Activated CD4-positive, CD25-positive, alpha-beta regulatory T cell treated with anti-CD3 and anti-CD28 coated beads, Interleukin-2, amount 50 U/mL, for 16 hours (primary cell): ENCODE data around the gene VOPP1.
"Not testable (repeated sequence)": the region's sequence is repeated elsewhere in the genome, so short reads cannot be mapped to it uniquely, and the experiment has no call there.

Source experiments
- DNase-seq: peaks from one replicate; pipeline ENCODE4 v3.0.0-alpha.2; 2020; ENCODE audit warnings: low read depth, low spot score

The VOPP1 gene

DNA sequence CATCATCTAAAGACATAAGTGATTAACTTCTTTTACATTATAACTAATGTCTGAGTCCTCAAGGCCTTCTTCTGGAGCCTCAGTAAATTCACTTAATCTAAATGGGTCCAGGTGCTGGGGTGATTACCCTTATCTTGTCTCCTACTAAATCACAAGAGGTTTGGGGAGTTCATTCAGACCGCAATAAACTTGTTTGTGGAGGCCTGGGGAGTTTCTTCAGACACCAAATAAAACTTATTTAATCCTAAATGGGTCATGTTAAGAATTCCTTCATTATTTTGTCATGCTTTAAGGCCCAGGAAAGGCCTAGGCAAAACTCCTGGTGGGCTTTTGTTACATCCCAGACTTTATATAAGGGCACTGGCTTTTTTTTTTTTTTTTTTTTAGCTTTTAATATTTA lies 62.1 kb downstream of the VOPP1 start:
- DNase-seq: not testable (repeated sequence)

DNA sequence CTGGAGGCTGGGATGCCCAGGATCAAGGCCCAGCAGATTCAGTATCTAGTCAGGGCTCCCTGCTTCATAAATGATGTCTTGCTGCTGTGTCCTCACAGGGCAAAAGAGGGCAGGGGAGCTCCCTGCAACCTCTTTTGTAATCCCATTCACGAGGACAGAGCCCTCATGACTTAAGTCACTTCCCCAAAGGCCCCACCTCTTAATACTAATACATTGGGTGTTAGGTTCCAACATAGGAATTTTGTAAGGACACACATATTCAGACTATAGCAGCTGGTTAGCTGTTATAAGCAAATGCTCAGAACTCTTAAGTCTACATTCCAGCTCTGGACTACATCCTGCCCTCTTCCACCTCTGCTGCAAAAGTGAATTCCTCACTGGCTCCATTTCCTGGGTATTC lies 63.0 kb downstream of the VOPP1 start:
- DNase-seq: no peak

DNA sequence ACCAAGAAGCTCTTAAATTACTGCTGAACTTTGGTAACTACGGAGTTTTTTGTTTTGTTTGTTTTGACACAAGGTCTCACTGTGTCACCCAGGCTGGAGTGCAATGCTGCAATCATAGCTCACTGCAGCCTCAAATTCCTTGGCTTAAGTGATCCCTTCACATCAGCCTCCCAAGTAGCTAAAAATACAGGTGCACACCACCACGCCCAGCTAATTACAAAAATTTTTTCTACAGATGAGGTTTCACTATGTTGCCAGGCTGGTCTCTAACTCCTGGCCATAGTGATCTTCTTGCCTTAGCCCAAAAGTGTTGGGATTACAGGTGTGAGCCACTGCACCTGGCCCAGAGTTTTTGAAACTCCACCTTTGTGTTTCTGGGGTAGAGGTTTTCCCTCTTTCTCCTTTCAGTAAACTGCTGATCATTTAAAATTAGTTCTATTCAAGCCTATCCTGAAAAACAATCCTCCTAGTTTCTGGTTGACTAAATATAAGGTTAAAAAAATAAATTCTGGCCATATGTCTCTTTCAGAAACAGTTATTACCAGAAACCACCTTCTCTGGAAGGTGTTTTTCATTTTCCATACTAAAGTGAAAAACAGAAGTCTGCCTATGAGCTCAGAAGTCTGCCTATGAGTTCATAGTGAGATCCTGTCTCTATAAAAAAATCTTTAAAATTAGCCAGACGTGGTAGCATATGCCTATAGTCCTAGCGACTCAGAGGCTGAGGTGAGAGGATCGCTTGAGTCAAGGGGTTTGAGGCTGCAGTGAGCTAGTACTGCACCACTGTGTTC lies 63.9 kb downstream of the VOPP1 start:
- no peak for DNase-seq

DNA sequence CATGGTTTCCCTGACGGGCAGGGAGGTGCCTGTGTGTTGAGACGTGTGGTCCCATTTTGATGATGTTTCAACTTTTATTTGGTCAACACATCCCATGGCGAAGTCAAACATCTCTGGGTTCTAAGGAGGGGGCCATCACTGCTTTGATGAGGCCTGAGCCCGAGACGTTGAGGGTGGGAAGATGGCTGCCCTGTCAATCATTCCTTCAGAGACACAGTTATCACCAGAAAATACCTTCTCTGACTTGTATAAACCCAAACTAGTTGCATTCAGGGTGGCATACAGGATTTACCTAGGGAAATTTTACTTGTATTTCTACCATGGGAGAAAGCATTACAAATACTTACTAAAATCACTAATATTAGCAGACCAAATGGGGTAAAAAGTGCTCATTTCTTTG lies 64.6 kb downstream of the VOPP1 start:
- DNase-seq: no peak

DNA sequence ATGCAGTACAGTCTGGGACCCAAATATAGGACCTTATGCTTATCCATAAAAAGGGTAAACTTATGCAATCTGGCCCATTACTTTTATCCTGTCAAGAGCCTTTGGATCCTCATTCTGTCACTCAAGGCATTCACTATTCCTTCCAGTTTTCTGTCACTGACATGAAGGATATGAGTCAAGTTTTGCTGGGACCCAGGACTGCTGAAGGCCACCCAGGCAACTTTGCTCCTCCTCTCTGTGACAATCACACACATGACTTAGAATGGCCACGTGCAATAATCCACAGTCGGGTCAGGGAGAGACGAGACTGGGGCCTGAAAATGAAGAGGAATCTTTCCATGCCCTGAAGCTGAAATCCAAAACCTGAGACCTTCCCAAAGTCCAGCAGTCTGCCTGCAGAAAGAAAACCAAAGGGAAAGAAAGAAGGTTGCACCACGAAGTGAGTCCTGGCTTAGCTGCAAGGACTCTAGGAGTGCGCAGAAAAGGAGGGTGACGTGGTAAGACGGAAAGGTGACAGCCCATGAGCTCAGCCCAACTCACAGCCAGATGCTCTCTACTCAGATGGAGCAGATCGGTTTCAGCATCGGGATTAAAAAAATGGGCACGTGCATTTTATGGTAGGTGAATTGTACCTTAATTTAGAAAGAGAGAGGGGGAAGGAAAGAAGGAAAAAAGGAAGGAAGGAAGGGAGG lies 67.2 kb downstream of the VOPP1 start:
- no peak for DNase-seq

DNA sequence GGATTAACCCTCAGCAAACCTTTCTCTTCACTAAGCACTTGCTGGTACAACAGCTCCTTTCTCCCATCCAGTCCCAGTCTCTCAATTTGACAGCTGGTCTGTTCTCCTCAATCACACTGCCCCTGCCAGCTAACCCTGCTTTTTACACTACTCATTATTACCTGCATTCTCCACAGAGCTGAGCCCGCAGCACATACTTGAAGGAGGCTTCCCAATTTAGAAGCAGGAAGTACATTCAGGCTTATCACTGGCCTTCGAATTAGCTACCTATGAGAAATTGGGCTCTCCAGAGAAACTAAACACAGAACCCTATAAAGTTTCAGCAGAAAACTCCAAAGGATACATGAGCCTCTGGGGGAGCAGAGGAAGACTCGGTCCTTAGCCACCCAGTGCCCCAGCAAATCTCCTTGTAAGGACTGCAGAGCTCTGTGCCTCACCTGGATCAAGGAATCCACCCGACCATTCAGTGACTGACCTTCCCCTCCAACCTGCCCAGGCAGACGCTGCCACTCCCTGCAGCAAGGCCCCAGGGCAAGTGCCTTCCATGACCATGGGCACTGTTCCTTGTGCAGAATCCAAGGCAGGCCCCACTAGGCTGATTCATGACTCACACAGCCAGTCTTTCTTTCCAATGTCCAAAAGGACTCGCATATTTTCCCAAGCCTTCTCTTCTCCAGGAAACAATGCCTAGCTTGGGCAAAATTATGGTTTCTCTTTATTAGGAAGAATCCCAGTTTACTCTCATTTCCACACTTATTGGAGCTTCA lies 68.0 kb downstream of the VOPP1 start:
- DNase-seq: no peak

DNA sequence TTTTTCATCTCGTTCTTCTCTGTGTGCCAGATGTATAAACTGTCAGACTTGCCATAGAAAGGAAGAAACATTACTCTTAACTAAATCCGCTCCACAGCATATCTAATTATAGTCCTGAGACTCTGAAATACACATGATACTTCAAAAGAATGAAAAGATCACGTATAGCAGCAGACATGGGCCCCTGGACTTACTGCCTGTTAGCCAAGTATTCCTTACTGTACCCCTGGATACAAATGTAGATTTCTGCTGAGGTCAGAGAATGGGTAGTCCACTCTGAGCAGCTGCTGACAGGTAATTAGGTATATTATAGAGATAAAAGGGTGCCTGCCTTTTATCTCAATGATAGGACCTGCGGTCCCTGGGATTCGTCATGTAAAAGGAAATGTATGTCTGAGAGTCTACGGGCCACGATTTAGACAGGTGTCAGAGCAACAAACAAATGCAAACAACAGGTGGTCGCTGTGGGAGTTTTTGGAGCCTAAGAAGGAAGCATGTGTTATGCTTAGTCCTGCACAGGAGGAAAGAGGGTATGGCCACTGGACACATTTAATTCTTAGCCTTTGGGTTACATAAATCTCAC lies 69.4 kb downstream of the VOPP1 start:
- DNase-seq: no peak

DNA sequence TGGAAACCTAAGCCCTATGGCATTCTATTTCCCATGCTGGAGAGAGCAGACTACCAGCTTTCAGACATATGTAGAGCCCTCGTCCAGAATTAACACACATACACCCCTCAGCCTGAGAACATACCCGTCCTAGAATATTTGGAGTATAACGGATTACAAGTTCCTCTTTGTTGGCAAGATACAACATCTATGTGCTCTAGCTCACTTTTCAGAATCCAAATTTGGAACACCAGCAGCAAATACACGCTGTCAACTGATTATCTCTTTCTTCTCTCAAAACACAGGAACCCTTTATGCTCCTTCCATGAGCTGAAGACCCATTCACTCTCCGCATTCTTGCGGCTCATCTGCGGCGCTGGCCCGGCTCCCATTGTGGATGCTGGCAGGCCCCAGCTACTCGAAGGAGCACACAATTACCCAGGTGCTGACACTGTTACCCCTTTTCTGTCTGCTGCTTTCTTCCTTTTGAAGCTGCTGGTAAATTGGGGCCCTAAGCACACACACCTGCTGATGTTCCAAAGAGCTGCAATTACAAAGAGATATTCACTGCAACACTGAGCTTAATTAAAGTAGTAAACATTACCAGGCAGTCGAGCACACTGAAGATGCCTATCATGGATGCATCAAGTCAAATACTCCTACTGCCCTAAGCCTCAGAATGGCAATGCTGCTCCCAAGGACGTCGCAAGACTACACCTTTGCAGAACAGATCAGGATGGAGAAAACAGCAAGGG lies 70.0 kb downstream of the VOPP1 start:
- no peak for DNase-seq

DNA sequence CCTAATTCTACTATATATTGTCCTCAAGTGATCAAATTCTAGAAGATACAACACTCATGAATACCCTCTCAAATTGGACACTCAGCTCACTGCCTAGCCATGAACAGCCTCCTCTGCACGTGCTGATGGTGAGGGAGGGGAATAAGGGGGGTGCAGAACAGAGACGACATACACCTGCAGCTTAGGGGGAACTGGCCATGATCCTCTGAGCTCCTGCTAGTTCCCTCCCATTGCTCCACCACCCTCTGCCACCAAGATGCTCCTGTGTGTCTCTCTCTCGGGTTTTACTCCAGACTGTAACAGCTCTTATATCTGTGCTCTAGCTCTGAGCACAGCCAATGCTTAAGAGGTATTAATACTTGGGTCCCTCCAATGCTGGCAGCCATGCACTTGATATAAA lies 70.7 kb downstream of the VOPP1 start:
- no peak for DNase-seq

GRCh38 chr7:55500117-55500756 lies 72.1 kb downstream of the VOPP1 start:
- DNase-seq: no peak

DNA sequence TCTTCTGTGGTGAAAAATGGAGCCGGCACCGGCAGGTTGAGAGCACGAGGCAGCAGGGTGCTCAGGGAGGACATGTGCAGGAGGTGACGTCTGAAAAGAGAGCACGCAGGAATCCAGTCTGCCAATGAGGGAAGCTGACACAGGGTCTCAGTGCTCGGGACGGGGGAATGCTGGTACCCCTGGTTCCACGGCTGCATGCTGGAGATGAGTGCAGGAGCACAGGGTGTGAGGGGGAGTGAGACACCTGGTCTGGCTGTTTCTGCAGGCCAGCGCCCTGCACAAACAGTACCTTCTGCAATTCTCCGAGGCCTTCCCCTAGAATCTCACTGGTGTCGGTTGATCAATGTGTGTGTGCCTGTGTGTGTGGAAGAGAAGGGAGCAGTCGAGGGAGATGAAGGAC lies 72.7 kb downstream of the VOPP1 start:
- no peak for DNase-seq

DNA sequence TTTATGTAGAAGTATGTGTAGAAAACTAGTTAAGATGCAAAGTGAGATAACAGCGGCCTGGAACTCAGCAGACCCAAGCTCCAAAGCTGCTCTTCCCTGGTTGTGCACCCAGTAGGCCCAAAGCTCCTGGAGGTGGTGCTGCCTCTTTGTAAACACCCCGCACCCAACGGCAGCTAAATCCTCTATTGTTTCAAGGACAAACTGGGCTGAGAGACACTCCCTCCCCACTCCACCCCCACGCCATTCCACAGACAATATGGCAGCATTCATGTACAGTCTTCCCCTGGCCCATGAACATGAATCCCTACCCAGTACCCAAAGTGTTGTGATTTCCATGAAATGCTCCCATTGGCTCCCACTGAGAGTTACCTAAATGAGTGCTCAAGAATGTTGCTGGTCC lies 73.5 kb downstream of the VOPP1 start:
- DNase-seq: no peak

DNA sequence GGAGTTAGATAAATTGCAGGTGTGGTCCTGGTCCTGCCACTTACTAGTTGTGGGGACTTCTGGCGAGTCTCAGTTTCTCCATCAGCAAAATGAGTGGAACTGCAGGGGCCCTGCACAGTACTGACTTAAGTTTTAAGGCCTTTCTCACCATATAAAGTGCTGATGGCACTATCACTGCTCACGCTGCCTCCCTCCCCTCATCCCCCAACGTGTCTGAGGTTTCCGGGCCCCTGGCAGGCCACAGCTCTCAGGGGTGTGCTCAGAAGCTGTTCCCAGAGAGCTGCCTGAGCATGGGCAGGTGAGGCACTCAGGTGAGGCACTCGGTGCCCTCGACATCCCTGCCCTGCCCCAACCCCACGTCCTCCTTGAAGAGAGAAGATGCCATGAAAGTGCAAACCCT lies 74.2 kb downstream of the VOPP1 start:
- no peak for DNase-seq

- DNase-seq: no peak
These were observed 74.8 kb downstream of the VOPP1 start for GRCh38 chr7:55497521-55497920.

- no peak for DNase-seq
These were observed 75.4 kb downstream of the VOPP1 start for GRCh38 chr7:55496906-55497305.

DNA sequence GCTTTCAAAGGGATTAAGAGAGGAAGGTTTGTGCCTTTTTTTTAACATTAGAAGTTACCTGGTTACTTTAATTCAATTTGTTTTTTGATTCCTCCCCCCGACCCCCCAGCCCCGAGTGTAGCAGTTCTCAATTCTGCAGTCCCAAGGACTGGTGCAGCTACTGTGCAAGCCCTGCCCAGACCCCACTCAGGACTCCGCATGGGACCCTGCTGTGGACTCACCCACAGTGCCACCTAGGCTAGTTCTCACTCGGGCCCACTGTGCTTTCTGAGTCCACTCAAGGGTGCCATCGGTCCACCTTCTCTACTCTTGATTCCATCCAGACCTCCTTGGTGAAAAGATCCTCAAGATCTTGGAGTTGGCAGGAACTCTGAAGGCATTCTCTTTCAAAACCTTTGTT lies 77.4 kb downstream of the VOPP1 start:
- no peak for DNase-seq

- no peak for DNase-seq
These were observed 78.9 kb downstream of the VOPP1 start for GRCh38 chr7:55493408-55493807.

DNA sequence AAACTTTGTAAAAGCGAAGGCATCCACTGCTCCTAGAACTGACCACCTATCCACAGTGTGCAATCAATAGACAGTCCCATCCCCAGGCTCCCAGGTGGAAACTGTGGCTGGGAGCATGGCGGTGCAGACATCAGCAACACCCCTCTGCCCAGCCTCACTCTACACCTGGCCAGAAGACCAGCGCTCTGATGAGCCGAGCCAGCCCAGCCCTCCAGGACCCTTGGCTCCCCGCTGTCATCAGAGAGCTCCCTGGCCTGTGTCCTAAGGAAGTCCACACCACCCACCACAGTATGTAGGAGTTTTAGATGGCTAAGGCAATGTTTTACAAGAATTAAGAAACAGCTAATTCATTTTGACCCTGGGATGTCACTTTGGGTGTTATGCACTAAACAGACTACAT lies 81.0 kb downstream of the VOPP1 start:
- DNase-seq: no peak

DNA sequence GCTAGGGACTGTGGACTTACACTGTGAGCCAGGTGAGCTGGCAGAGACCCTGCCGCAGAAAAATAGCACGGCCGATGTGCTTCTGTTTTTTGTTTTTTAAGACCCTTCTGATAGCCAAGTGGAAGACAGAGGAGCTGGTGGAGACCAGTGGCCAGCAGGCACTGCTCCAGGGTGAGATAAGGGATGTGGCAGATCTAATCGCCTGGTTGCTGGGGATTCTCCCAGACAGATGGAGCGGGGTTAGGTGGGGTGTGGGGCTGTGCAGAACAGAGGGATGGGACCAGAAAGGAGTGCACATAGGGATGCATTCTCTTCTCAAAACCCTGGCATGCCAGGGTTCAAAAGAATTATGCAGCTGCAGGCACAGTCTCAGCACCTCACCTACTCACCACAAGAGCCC lies 82.2 kb downstream of the VOPP1 start:
- DNase-seq: no peak

GRCh38 chr7:55489552-55489951 lies 82.8 kb downstream of the VOPP1 start:
- DNase-seq: no peak

DNA sequence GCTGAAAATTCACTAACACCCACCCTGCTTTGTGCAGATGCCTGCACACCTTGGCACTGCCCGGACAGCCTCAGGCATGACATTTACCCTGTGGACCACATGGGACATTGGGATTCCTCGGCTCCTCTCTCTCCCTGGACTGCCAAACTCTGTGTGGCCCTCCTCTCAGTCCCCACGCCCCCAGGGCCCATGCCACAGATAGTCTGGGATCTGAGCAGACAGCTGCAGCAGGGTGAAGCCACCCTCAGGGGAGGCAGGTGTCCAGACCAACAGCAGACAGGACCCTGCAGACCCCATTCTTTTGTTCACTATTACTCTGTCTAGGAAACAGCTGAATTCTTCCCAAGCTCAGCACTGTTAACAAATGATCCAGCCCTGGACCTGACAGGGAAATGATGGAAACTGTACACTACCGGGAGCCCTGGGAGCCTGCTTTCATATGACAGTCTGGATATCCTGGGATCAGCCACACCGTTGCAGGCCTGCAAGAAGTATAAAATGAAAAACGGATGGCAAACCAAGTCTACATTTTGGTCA lies 83.4 kb downstream of the VOPP1 start:
- no peak for DNase-seq
